Testis (tissue), 5 donors: ENCODE results near the gene NKX2-8. TPM values are rescaled to one million over a fixed set of nuclear protein-coding genes. Genes with fewer than 3 reads are reported as not detected.

Source experiments
- DNase-seq: peaks from one replicate; pipeline ENCODE4 v3.0.0-alpha.2; 2019
- H3K27ac ChIP-seq, 2 donors: fragments of 200-600 bp; sonication (generic); one replicate each; pipeline ENCODE4 v1.5.1; 2019
- H3K27me3 ChIP-seq: fragments of 200-600 bp; sonication (generic); one replicate; pipeline ENCODE4 v1.5.1; 2019
- H3K36me3 ChIP-seq: fragments of 200-600 bp; sonication (generic); one replicate; pipeline ENCODE4 v1.5.1; 2017; ENCODE audit warnings: low read depth; ENCODE audit errors: missing control alignments
- H3K4me1 ChIP-seq: fragments of 200-600 bp; sonication (generic); one replicate; pipeline ENCODE4 v1.5.1; 2019
- H3K4me3 ChIP-seq, 2 donors: fragments of 200-600 bp; sonication (generic); one replicate each; pipeline ENCODE4 v1.5.1; 2017 to 2019
- H3K9me3 ChIP-seq: fragments of 200-600 bp; sonication (generic); one replicate; pipeline ENCODE4 v1.5.1; 2017
- CTCF ChIP-seq, 3 experiments: fragments of 450-650 bp in 2 of 3; fragments of 200-600 bp in 1 of 3; sonication (generic) in 1 of 3; IDR thresholded peaks; one replicate each; pipeline ENCODE4 v1.5.1; 2016 to 2019; ENCODE audit warnings: antibody characterized with exemption in 3 of 3, mild to moderate bottlenecking in 2 of 3, moderate library complexity in 1 of 3
- POLR2A ChIP-seq: fragments of 450-650 bp; IDR thresholded peaks from one replicate; pipeline ENCODE4 v1.6.1; 2017; ENCODE audit warnings: antibody characterized with exemption, mild to moderate bottlenecking, moderate library complexity
- WGBS, 2 donors: methylation state at CpG; one replicate each; pipeline ENCODE4 v1.1.5; 2018; 5-methylcytosine and 5-hydroxymethylcytosine counted together
- intact Hi-C: fragments of 100-400 bp; cut with DNase I; formaldehyde crosslinking; loops from one replicate; pipeline ENCODE4 v1.15.1; 2023; ENCODE audit warnings: low total_unique reads
- long read RNA-seq, 2 donors: transcript quantifications; one replicate each; lab custom pipeline, GENCODE V29; 2026
- polyA plus RNA-seq: library from polyadenylated mRNA; stranded (reverse); fragments of 350-450 nt; fragmentation: Illumina TruSeq; extraction: RNeasy Lipid Tissue Mini Kit (QIAGEN cat#74804); gene quantifications from one replicate; pipeline ENCODE4 v1.2.3, GENCODE V29; 2014; ENCODE audit warnings: low read depth, low replicate concordance; ENCODE audit not compliant: insufficient read depth
- total RNA-seq, 2 donors: library from RNA; depleted of rRNA; stranded (reverse); fragments of >200 nt; gene quantifications; one replicate each; pipeline ENCODE4 v1.2.3, GENCODE V29; 2016

The NKX2-8 gene
- 10 to 100 TPM; 62.4 to 63.3 TPM for total RNA-seq
- 10.4 TPM for polyA plus RNA-seq
- long read RNA-seq, donor 1: 0 reads
- long read RNA-seq, donor 2: 0 reads

- H3K27me3 ChIP-seq: no peaks in the 10 kb centered on the region
- H3K27ac ChIP-seq: peak within 1 kb of the TSS; percentile 36 to 50
- peak; percentile 61 for DNase-seq
- peaks cover 22% of the 10 kb centered on the region for H3K4me1 ChIP-seq
- H3K36me3 ChIP-seq: no peaks in the 10 kb centered on the region
- no peaks in the 10 kb centered on the region for H3K9me3 ChIP-seq
- intact Hi-C loops: no loop called here
- TF ChIP-seq POLR2A: no peak
- TF ChIP-seq CTCF (IDR thresholded peaks at IDR 0.05): no peak
- WGBS, 2 donors: 1 to 3% methylated on average over 7 to 62 of the region's 62 CpGs
- peak within 1 kb of the TSS; percentile 46 to 68 for H3K4me3 ChIP-seq
These were observed at the start of gene NKX2-8 for GRCh38 chr14:36582011-36582873. TSS of gene NKX2-8 (minus strand) at chr14:36582614. CDS start at chr14:36582389, 225 bp downstream.

- Histone ChIP-seq H3K27me3 (no peaks in the 10 kb centered on the region), H3K27ac (no peak overlapping the region), H3K4me1 (no peaks in the 10 kb centered on the region), H3K4me3 (no peak overlapping the region), H3K36me3 (no peaks in the 10 kb centered on the region), H3K9me3 (no peaks in the 10 kb centered on the region)
- no peak for DNase-seq
- intact Hi-C loops: no loop called here
- no peak for TF ChIP-seq CTCF (IDR thresholded peaks at IDR 0.05)
- TF ChIP-seq POLR2A: no peak
- WGBS, 2 donors: 75 to 85% methylated on average over 3 of the region's 3 CpGs
These were observed 45.6 kb upstream of the NKX2-8 start for GRCh38 chr14:36627981-36628380.

GRCh38 chr14:36626151-36626550 lies 43.7 kb upstream of the NKX2-8 start:
- Histone ChIP-seq H3K9me3 (no peaks in the 10 kb centered on the region), H3K36me3 (no peaks in the 10 kb centered on the region), H3K27ac (no peak overlapping the region), H3K4me3 (no peak overlapping the region), H3K4me1 (no peaks in the 10 kb centered on the region), H3K27me3 (no peaks in the 10 kb centered on the region)
- intact Hi-C loops: no loop called here
- 79 to 87% methylated on average over 4 of the region's 4 CpGs for WGBS, 2 donors
- DNase-seq: no peak
- TF ChIP-seq CTCF (IDR thresholded peaks at IDR 0.05): no peak
- no peak for TF ChIP-seq POLR2A

GRCh38 chr14:36625436-36625835 lies 43.0 kb upstream of the NKX2-8 start:
- Histone ChIP-seq H3K4me1 (no peaks in the 10 kb centered on the region), H3K27me3 (no peaks in the 10 kb centered on the region), H3K4me3 (no peak overlapping the region), H3K9me3 (no peaks in the 10 kb centered on the region), H3K27ac (no peak overlapping the region), H3K36me3 (no peaks in the 10 kb centered on the region)
- DNase-seq: no peak
- no peak for TF ChIP-seq CTCF (IDR thresholded peaks at IDR 0.05)
- no peak for TF ChIP-seq POLR2A
- 84 to 93% methylated on average over 4 of the region's 4 CpGs for WGBS, 2 donors
- intact Hi-C loops: no loop called here
